ENCODE measurements around the gene H1-8.

Gene H1-8

DNA sequence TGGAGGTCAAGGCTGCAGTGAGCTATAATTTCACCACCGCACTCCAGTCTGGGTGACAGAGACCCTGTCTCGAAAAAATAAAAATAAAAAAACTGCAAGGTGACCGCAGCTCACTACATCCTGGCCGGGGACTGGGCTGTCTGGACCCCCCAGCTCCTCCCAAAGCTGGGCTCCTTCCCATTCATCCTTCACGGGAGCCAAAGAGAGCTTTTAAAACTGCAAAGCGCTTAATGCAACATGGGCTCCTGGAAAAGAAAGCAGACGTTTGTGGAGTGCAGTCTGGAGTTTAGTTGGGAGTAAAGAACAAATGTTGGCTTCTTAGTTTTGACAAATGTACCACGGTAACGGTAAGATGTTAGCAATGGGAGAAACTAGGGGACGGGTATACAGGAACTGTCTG, 51.4 kb downstream of the H1-8 start:
- no peak for DNase-seq (ENCODE audit: low read depth)

GRCh38 chr3:129594907-129595390, 52.0 kb downstream of the H1-8 start:
- no peak for DNase-seq (ENCODE audit: low read depth)

- no peak for DNase-seq (ENCODE audit: low read depth)
Measured at GRCh38 chr3:129595544-129596193, 52.7 kb downstream of the H1-8 start.

- DNase-seq (ENCODE audit: low read depth): no peak
Measured at GRCh38 chr3:129596194-129597086, 53.5 kb downstream of the H1-8 start.

DNA sequence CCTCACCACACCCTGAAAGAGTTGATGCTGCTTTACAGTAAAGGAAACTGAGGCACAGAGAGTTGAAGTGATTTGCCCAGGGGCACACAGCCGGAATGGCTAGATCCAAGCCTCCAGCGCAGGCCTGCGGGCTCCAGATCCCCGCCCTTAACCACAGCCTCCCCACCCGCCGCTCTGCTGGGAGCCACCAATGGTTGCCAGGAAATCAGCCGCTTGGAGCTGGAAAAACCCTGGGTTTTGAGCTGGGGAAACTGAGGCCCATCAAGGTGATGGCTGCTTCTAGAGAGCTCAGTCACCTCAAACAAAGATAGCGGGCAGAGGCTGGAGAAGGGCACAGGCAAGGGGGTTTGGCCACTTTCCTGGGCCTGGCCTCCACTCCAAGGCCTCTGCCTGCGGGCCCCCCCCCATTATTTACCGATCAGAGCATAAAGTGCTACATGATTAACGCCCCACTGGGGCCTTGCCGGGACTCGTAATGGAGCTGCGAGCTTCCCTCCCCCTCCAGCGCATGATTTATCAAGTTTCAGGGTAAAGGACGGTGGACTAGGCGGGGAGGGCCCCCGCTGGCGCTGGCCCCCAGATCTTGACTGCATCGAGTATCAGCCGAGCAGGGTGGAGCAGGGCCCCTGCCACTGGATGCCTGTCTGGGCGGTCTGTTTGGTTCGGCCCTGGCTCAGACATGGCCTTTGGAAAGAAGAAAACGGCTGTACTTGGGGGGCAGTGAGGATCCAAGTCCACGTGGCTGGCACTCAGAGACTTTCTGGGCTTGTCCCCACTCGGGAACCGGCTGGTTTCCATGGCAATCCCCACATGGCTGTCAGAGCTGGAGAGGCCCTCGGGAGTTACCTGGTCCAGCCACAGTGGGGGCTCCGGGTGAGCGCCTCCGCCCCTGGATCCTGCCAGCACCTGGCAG, 54.4 kb downstream of the H1-8 start:
- DNase-seq (ENCODE audit: low read depth): no peak

- no peak for DNase-seq (ENCODE audit: low read depth)
Measured at GRCh38 chr3:129598000-129598381, 55.0 kb downstream of the H1-8 start.

GRCh38 chr3:129598484-129598883, 55.5 kb downstream of the H1-8 start:
- no peak for DNase-seq (ENCODE audit: low read depth)

GRCh38 chr3:129599073-129599472, 56.1 kb downstream of the H1-8 start:
- DNase-seq (ENCODE audit: low read depth): no peak

DNA sequence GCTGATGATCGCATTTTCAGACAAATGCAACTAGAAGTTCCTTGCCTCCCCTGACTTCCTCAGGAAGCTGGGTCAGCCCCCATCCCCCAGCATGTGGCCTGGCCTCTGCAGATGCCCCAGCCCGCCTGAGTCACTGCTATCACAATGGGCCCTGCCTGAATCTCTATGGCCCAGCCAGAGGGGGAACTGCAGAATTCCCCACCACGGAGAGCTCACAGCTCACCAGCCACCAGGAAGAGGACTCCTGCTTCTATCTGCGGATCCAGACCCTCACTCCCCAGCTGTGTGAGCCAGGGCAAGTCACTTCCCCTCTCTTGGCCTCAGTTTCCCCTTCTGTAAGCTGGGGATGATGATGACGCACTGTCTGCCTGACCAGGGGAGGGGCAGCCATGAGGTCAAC, 56.6 kb downstream of the H1-8 start:
- DNase-seq (ENCODE audit: low read depth): no peak

DNA sequence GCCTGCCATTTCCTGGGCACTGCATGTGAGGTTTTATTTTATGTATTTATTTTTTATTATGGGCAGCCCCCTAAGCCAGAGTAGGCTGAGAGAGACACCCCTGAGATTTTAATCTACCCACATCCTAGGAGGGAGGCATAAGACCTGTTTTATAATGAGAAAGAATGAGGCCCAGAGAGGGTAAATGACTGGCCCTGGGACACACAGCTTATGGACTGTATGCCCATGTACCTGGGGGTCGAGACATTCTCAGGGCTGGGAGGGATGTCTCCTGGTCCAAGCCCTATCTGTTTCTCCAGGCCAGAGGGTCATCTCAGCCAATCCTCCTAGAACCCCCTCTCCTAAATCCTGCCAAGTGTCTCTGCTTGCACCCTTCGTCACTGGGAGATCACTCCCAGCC, 57.4 kb downstream of the H1-8 start:
- no peak for DNase-seq (ENCODE audit: low read depth)

All from activated T-cell treated with anti-CD3 and anti-CD28 coated beads for 24 hours (primary cell).